Suprapubic skin (tissue), 4 donors: ENCODE data around the gene CCNQ.

ENCODE experiments used
- EP300 ChIP-seq: sonication (generic); formaldehyde crosslinking; IDR thresholded peaks from one replicate; pipeline ENCODE4 v1.6.1; 2017; ENCODE audit warnings: antibody characterized with exemption
- POLR2A ChIP-seq, 2 donors: fragments of 450-650 bp; IDR thresholded peaks; one replicate each; pipeline ENCODE4 v1.6.1; 2017; ENCODE audit warnings: antibody characterized with exemption in 2 of 2, mild to moderate bottlenecking in 2 of 2, moderate library complexity in 2 of 2
- POLR2AphosphoS5 ChIP-seq, 3 donors: sonication (generic); formaldehyde crosslinking; IDR thresholded peaks; one replicate each; pipeline ENCODE4 v1.6.1; 2017; ENCODE audit warnings: antibody characterized with exemption in 3 of 3
- TF ChIP-seq, protein P1 (sequence below), 2 donors: fragments of 200-600 bp in 1 of 2; fragments of 450-650 bp in 1 of 2; sonication (generic) in 1 of 2; IDR thresholded peaks; one replicate each; pipeline ENCODE4 v1.5.1; 2016 to 2019; ENCODE audit warnings: antibody characterized with exemption in 2 of 2, mild to moderate bottlenecking in 1 of 2, moderate library complexity in 1 of 2

DNA sequence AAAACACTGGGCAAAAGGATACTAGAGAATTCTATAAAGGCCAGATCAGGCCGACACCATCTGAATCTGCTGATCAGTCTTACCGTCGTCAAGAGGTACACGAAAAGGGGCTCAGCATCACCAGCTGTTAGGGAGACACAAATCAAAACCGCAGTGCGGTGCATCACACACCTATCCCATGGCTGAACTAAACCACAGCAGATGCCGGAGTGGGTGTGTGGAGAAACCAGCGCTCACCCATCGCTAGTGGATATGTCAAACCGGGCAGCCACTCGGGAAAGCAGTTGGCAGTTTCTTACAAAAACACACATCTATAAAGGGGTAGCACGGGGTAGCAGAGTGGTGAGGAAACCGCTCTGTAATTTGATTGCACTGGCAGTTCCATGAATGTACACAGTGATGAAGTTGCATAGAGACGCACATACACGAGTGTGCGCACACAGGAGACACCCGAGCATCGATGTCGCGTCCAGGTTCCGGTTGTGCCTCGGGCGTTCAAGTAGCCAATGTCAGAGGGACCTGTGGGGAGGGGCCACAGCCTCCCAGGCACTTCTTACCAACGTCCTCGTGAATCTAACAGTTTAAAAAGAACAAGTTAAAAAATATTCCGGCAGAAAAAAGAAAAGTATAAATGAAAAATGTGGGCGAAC lies 23.1 kb upstream of the CCNQ start:
- TF ChIP-seq, protein P1, sequence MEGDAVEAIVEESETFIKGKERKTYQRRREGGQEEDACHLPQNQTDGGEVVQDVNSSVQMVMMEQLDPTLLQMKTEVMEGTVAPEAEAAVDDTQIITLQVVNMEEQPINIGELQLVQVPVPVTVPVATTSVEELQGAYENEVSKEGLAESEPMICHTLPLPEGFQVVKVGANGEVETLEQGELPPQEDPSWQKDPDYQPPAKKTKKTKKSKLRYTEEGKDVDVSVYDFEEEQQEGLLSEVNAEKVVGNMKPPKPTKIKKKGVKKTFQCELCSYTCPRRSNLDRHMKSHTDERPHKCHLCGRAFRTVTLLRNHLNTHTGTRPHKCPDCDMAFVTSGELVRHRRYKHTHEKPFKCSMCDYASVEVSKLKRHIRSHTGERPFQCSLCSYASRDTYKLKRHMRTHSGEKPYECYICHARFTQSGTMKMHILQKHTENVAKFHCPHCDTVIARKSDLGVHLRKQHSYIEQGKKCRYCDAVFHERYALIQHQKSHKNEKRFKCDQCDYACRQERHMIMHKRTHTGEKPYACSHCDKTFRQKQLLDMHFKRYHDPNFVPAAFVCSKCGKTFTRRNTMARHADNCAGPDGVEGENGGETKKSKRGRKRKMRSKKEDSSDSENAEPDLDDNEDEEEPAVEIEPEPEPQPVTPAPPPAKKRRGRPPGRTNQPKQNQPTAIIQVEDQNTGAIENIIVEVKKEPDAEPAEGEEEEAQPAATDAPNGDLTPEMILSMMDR (IDR thresholded peaks at IDR 0.05), result no peak
- TF ChIP-seq POLR2AphosphoS5 (IDR thresholded peaks at IDR 0.05) (no peak), POLR2A (IDR thresholded peaks at IDR 0.05) (no peak), EP300 (no peak)
